ENCODE results near the gene HSF4.

The HSF4 gene

DNA sequence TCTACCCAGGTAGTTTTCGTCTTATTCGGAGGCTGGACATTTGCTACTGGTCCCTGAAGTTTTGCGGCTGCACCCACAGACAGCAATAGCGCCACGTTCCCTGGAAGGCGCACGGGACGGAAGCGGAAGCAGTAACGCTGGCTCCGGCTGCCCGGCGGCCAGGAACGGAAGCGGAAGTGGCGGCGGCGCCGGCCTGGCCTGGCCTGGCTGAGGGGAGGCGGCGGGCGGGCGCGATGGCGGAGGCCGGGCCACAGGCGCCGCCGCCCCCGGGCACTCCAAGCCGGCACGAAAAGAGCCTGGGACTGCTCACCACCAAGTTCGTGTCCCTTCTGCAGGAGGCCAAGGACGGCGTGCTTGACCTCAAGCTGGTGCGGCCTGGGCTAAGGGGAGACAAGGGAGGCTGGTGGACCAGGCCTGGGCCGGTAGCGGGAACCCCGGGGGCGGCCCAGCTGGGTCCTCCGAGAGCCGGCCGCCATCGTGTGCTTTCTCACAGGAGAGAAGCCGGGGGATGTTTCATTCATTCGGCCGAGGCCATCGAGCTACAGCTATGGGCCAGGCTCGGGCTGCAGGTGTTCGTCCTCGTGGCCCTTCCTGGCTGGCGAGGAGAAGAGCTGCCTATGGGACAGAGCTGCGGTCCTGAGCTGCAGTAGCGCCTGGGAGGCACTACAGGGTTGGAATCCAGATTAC is 27.6 kb downstream of the HSF4 start, which contains the start of gene E2F4:
TSS of gene E2F4 (plus strand) at position 161 of the 687 bp plus-strand sequence. CDS start at position 234, 73 bp downstream.
- TF ChIP-seq, protein P1, sequence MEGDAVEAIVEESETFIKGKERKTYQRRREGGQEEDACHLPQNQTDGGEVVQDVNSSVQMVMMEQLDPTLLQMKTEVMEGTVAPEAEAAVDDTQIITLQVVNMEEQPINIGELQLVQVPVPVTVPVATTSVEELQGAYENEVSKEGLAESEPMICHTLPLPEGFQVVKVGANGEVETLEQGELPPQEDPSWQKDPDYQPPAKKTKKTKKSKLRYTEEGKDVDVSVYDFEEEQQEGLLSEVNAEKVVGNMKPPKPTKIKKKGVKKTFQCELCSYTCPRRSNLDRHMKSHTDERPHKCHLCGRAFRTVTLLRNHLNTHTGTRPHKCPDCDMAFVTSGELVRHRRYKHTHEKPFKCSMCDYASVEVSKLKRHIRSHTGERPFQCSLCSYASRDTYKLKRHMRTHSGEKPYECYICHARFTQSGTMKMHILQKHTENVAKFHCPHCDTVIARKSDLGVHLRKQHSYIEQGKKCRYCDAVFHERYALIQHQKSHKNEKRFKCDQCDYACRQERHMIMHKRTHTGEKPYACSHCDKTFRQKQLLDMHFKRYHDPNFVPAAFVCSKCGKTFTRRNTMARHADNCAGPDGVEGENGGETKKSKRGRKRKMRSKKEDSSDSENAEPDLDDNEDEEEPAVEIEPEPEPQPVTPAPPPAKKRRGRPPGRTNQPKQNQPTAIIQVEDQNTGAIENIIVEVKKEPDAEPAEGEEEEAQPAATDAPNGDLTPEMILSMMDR (IDR thresholded peaks at IDR 0.05; ENCODE audit: insufficient read depth, missing control alignments): no peak
- DNase-seq (ENCODE audit: insufficient read length, low spot score) (peak; percentile 77), FAIRE-seq (no peak)

DNA sequence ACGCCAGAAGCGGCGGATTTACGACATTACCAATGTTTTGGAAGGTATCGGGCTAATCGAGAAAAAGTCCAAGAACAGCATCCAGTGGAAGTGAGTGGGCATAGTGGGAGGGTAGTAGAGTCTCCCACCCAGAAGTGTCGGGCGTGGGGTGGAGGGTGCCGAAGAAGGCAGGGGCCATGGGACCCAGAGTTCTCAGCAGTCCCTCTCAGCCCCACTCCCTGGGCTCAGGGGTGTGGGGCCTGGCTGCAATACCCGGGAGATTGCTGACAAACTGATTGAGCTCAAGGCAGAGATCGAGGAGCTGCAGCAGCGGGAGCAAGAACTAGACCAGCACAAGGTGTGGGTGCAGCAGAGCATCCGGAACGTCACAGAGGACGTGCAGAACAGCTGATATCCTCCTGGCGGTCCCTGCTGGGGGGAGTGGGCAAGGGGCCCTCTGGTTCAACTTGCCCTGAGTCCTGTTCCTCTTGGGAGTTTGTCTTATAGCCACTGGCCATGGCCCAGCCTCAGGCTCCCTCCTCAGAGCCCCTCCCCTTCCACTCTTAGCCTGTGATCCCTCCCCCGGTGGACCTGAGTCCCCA is 28.3 kb downstream of the HSF4 start:
- no peak for DNase-seq (ENCODE audit: insufficient read length, low spot score)
- TF ChIP-seq, protein P1 (IDR thresholded peaks at IDR 0.05; ENCODE audit: insufficient read depth, missing control alignments): no peak
- FAIRE-seq: no peak

DNA sequence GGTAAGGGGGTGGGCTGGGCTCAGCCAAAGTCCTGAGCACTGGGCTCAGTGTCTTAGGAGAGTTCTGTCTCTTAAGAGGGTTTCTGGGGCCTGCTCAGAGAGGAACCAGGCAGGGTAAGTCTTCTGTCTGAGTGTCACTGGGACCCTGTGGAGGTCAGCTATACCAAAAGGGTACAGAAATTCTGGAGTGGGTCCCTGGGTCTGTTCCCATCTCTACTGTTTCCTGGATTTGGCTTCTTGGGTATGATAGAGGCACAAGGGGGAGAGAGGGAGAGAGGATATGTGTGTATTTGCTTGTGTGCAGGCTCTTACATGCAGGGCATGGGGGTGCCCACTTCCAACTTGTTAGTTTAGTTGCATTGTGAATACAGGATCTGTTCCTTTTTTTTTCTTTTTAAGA is 29.0 kb downstream of the HSF4 start:
- DNase-seq (ENCODE audit: insufficient read length, low spot score) (no peak), FAIRE-seq (no peak)
- TF ChIP-seq, protein P1 (IDR thresholded peaks at IDR 0.05; ENCODE audit: insufficient read depth, missing control alignments): no peak

DNA sequence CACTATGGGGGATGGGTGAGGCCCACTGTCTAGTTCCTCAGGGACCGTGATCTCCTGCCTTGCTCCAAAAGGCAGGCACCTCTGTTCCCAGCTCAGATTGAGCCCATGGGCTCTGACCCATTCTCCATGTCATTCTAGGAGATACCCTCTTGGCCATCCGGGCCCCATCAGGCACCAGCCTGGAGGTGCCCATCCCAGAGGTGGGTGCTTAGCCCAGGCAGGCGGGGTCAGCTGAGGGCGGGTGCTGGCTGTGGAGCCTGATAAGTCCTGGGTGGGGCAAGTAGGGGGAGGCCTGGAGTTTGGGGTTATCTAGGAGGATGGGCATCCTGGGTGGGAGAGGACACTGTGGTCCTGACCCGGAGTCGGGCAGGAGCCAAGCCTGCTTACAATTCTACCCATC is 29.7 kb downstream of the HSF4 start:
- FAIRE-seq (no peak), DNase-seq (ENCODE audit: insufficient read length, low spot score) (no peak)
- TF ChIP-seq, protein P1 (IDR thresholded peaks at IDR 0.05; ENCODE audit: insufficient read depth, missing control alignments): no peak

DNA sequence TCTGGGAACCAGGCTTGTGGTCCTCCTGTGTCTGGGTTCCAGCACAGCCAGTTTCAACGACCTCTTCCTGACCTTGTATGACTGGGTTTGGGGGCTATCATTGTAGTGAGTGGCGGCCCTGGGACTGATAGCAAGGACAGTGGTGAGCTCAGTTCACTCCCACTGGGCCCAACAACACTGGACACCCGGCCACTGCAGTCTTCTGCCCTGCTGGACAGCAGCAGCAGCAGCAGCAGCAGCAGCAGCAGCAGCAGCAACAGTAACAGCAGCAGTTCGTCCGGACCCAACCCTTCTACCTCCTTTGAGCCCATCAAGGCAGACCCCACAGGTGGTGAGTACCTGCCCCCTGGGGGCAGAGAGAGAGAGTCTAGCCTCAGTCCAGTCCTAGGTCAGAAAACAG is 31.1 kb downstream of the HSF4 start:
- TF ChIP-seq, protein P1 (IDR thresholded peaks at IDR 0.05; ENCODE audit: insufficient read depth, missing control alignments): no peak
- FAIRE-seq (no peak), DNase-seq (ENCODE audit: insufficient read length, low spot score) (no peak)

DNA sequence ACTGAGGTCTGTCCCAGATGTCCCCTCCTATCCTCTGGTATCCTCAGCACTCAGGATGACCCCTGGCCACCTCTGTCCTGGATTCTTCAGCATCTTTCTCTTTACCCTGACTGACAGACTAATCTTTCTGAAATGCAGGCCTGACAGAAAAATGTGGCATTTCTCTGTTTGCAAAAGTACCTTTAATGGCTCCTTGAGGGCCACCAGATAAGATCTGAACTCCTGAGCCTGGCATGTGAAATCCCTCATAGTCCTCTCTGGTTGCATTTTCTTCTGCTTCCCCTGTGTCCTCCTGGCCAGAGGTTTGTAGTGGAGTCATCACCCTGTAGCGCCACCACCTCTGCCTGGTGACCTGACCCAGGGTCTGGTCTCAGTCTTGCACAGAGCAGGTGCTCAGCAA is 32.3 kb downstream of the HSF4 start:
- TF ChIP-seq, protein P1 (IDR thresholded peaks at IDR 0.05; ENCODE audit: insufficient read depth, missing control alignments): no peak
- no peak for DNase-seq (ENCODE audit: insufficient read length, low spot score)
- no peak for FAIRE-seq

DNA sequence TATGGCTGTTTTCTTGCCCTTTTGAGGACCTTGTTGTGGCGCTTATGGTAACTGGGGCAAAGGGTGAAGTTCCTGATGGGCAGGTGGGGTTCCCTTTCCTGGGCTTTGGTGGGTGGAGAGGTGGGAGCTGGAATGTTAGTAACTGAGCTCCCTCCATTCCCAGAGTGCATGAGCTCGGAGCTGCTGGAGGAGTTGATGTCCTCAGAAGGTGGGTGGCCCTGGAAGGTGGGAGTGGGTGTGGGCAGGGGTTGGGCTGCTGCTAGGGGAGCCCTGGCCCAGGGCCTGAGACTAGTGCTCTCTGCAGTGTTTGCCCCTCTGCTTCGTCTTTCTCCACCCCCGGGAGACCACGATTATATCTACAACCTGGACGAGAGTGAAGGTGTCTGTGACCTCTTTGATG is 33.2 kb downstream of the HSF4 start:
- DNase-seq (ENCODE audit: insufficient read length, low spot score): no peak
- FAIRE-seq: no peak
- TF ChIP-seq, protein P1 (IDR thresholded peaks at IDR 0.05; ENCODE audit: insufficient read depth, missing control alignments): no peak

Data from D721Med (cell line).